Measurements from ENCODE around the gene GATD1. TPM values are rescaled to one million over a fixed set of nuclear protein-coding genes. Genes with fewer than 3 reads are reported as not detected.

The GATD1 gene
- total and polyA plus RNA-seq, 10 of the 15 experiments (the other 5 are each of a cell fraction or from before 2014, with no cell fraction given) = 1.2 to 92.6 (median 22.3) TPM

DNA sequence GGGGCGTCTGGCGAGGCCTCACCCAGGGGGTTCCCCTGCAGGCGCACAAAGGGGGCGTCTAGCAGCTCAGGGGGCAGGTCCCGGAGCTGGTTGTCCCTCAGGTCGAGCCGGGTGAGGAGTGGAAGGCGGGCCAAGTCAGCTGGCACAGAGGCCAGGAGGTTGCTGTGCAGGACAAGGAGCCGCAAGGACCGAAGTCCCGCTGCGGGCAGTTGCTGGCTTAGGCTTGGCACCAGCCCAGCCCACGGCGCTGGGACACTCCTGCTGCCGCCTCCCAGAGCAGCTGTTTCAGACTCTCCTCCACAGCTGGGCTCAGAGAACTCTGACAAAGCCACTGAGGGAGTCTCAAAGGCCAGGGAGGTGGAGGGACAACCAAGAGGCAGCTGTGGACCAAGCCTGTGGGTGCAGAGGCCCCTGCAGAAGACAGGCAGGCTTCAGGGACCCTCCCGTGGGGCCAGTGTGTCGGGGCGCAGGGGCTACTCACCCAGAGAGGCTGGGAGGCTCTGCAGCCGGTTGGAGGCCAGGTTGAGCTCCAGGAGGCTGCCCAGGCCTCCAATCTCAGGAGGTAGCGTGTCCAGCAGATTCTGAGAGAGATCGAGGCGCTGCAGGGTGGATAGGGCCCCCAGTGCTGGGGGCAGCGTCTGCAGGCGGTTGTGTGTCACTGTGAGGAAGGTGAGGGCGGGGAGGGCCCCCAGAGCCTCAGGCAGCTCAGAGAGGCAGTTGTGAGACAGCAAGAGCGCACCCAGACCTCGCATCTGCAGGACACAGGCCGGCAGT, 25.6 kb upstream of the GATD1 start:
- Histone ChIP-seq H3K36me3 (ENCODE audit: control insufficient read depth in 2 of 2, insufficient read depth in 2 of 2, low read length in 1 of 2) (peaks cover 0 to 10% of the 10 kb centered on the region in 2 experiments; a peak in 2 of 4 replicates), H4K20me1 (ENCODE audit: control insufficient read depth, insufficient read depth) (no peaks in the 10 kb centered on the region), H3K79me2 (ENCODE audit: control insufficient read depth, insufficient read depth, low read length) (peaks cover 12% of the 10 kb centered on the region), H3K27me3 (replicated peaks in 1 of 2; ENCODE audit: control insufficient read depth in 2 of 2, insufficient read depth in 2 of 2, low read length in 1 of 2) (no peaks in the 10 kb centered on the region), H3K4me1 (ENCODE audit: control insufficient read depth, insufficient read depth, low read length) (peaks cover 12% of the 10 kb centered on the region), H3K4me3 (no peak overlapping the region), H3K9ac (ENCODE audit: control insufficient read depth, insufficient read depth, low read length) (no peak overlapping the region), H3K27ac (ENCODE audit: control insufficient read depth, insufficient read depth) (no peak overlapping the region), H3K4me2 (ENCODE audit: control insufficient read depth, insufficient read depth) (peak overlapping the region; percentile 95; the same call in 1 of the 2 replicates), H3K9me3 (replicated peaks; ENCODE audit: control insufficient read depth, insufficient read depth, low read length) (no peaks in the 10 kb centered on the region), H2AFZ (ENCODE audit: control insufficient read depth, low read depth, low read length) (no peak overlapping the region)
- in situ Hi-C loops (cut with MboI) (loop anchor here (25.0 kb wide), 1 partner anchor 1584 kb away; the partner anchor contains the start of gene CD81), intact Hi-C loops (cut with micrococcal nuclease; ENCODE audit: unreplicated experiment) (no loop called here)
- ChIA-PET POLR2A (interaction anchor here (2.7 kb wide), 1 partner anchor 17 kb away, joined by 9 read pairs; the partner anchor contains the start of gene PNPLA2), SMC1A (ENCODE audit: uncharacterized antibody, unreplicated experiment) (no interaction called here), CTCF (no interaction called here), RAD21 (ENCODE audit: unreplicated experiment) (no interaction called here)
- ATAC-seq = no peak
- FAIRE-seq = no peak
- BruUV-seq (replicated peaks) = no TSS peak
- DNase-seq (ENCODE audit: low read depth, low spot score) = no peak
- WGBS (ENCODE audit: insufficient coverage, insufficient replicate concordance, low lambda C conversion rate, missing lambda C conversion rate) = 93% methylated on average over 28 of the region's 28 CpGs
- TF ChIP-seq TBL1XR1 (IDR thresholded peaks at IDR 0.05; ENCODE audit: low read depth, low read length) (no peak), GABPA (IDR thresholded peaks at IDR 0.05; ENCODE audit: low read depth) (no peak), CREB1 (IDR thresholded peaks at IDR 0.05; ENCODE audit: low read depth) (no peak), WRNIP1 (IDR thresholded peaks at IDR 0.05; ENCODE audit: borderline replicate concordance, low read depth, low read length) (no peak), FOXK2 (IDR thresholded peaks at IDR 0.05) (no peak), RB1 (IDR thresholded peaks at IDR 0.05; ENCODE audit: borderline replicate concordance) (no peak), ZBED1 (IDR thresholded peaks at IDR 0.05; ENCODE audit: borderline replicate concordance) (no peak), ZNF217 (IDR thresholded peaks at IDR 0.05) (no peak), ZNF207 (IDR thresholded peaks at IDR 0.05; ENCODE audit: borderline replicate concordance) (no peak), NFIC (IDR thresholded peaks at IDR 0.05; ENCODE audit: low read depth, low read length) (no peak), MYB (IDR thresholded peaks at IDR 0.05; ENCODE audit: borderline replicate concordance, low read depth, low read length) (no peak), HDAC6 (IDR thresholded peaks at IDR 0.05; ENCODE audit: unreplicated experiment) (no peak), FOS (IDR thresholded peaks at IDR 0.05; ENCODE audit: borderline replicate concordance, extremely low read depth, insufficient read length) (no peak), LARP7 (IDR thresholded peaks at IDR 0.05) (no peak), ASH2L (IDR thresholded peaks at IDR 0.05; ENCODE audit: borderline replicate concordance, low read depth) (no peak), TARDBP (IDR thresholded peaks at IDR 0.05; ENCODE audit: borderline replicate concordance) (no peak)
- TF ChIP-seq, protein P1, sequence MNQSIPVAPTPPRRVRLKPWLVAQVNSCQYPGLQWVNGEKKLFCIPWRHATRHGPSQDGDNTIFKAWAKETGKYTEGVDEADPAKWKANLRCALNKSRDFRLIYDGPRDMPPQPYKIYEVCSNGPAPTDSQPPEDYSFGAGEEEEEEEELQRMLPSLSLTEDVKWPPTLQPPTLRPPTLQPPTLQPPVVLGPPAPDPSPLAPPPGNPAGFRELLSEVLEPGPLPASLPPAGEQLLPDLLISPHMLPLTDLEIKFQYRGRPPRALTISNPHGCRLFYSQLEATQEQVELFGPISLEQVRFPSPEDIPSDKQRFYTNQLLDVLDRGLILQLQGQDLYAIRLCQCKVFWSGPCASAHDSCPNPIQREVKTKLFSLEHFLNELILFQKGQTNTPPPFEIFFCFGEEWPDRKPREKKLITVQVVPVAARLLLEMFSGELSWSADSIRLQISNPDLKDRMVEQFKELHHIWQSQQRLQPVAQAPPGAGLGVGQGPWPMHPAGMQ (IDR thresholded peaks at IDR 0.05; ENCODE audit: borderline replicate concordance) = no peak
- TF ChIP-seq, protein P2, sequence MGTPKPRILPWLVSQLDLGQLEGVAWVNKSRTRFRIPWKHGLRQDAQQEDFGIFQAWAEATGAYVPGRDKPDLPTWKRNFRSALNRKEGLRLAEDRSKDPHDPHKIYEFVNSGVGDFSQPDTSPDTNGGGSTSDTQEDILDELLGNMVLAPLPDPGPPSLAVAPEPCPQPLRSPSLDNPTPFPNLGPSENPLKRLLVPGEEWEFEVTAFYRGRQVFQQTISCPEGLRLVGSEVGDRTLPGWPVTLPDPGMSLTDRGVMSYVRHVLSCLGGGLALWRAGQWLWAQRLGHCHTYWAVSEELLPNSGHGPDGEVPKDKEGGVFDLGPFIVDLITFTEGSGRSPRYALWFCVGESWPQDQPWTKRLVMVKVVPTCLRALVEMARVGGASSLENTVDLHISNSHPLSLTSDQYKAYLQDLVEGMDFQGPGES (IDR thresholded peaks at IDR 0.05) = no peak
- TF ChIP-seq, protein P3, sequence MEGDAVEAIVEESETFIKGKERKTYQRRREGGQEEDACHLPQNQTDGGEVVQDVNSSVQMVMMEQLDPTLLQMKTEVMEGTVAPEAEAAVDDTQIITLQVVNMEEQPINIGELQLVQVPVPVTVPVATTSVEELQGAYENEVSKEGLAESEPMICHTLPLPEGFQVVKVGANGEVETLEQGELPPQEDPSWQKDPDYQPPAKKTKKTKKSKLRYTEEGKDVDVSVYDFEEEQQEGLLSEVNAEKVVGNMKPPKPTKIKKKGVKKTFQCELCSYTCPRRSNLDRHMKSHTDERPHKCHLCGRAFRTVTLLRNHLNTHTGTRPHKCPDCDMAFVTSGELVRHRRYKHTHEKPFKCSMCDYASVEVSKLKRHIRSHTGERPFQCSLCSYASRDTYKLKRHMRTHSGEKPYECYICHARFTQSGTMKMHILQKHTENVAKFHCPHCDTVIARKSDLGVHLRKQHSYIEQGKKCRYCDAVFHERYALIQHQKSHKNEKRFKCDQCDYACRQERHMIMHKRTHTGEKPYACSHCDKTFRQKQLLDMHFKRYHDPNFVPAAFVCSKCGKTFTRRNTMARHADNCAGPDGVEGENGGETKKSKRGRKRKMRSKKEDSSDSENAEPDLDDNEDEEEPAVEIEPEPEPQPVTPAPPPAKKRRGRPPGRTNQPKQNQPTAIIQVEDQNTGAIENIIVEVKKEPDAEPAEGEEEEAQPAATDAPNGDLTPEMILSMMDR (IDR thresholded peaks at IDR 0.05 in 2 of 3, conservative IDR thresholded peaks at IDR 0.05 in 1 of 3; ENCODE audit: control insufficient read depth in 2 of 3, extremely low read depth in 1 of 3, insufficient read depth in 1 of 3, low read depth in 3 of 3, low read length in 3 of 3) = no peak

Measured in GM12878 (cell line).